ENCODE data around the gene CMAS.
"Not testable (repeated sequence)": the region's sequence is repeated elsewhere in the genome, so short reads cannot be mapped to it uniquely, and the experiment has no call there.

Gene CMAS

DNA sequence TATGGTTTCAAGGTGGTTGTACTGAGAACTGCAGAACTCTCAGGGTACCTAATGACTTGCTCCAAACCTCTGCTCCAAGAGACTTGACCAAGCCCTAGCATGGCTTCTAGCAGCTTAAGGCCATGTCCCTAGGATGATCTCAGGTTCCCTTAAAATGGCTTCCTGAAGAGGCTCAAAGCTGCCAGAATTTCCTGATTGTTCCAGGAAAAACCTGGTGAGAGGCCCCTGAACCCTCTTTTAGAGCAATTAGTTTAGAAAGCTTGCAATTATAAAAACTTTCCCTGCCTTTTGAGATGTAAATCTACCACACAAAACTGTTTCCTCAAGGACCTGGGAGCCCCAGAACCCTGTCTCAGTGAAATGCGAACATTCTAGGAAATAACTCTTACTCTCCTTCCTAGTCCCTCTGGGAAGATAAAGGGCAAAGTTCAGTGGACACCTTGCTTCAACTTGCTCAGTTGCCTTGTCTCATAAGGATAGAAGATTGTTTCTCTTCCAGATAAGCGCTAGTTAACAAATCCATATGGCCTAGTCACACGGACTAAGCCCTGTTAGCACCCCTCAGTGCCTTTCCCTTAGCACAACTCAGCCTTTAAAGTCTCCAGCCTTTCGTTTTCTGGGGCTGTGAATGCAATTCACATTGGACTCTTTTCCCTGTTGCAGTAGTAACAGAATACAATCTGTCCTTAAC lies 2.5 kb downstream of the CMAS start:
- no peak for DNase-seq

DNA sequence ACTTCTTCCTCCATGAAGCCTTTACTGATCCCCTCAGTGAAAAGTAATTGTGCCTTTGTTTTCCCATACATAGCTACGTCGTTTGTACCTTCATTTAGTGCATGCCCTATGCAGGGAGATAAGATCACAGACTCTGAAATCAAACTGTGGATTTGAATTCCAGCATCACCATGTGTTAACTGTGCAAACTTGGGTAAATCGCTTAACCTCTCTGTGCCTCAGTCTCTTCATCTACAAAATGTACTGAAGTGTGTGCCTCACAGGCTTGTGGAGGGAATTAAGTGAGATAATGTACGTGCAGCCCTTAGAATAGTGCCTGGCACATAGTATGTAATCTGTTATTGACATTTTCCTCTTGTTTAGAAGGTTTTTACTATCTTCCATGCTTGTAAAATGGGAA lies 4.1 kb downstream of the CMAS start:
- no peak for DNase-seq

DNA sequence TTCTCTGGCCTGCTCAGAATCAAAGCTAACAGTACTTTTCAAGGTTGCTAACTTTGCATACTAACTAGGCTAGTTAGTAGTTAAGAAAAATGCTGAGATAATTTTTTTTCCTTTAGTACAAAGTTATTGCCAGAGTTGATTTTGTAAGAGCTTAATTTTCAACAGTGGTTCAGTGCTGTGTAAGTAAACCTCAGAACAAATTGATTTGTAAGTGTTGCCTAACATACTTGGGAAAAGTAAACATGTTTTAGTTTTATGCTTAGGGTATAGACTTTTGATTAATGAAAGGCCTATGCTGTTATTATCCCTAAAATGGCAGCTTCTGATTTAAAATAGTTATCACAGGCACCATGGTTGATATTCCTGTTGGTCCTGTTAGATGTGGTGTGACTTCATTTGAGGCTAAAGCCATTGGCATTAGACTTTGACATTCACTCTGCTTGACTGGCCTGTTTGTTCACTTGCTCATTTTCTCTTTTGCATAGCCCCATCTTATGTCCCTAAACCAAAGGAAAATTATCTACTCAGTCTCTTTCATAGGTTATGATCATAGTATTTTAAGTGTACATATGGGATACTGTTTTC lies 5.2 kb downstream of the CMAS start:
- DNase-seq: no peak

DNA sequence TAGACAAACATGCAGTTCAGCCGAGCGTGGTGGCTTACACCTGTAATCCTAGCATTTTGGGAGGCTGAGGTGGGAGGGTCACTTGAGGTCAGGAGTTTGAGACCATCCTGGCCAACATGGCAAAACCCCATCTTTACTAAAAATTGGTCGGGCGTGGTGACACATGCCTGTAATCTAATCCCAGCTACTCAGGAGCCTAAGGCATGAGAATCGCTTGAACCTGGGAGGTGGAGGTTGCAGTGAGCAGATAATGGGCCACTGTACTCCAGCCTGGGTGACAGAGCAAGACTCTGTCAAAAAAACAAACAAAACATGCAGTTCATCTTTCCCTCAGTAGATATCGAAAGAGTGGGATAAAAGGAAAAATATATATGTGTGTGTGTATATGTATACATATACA lies 7.0 kb downstream of the CMAS start:
- not testable (repeated sequence) for DNase-seq

DNA sequence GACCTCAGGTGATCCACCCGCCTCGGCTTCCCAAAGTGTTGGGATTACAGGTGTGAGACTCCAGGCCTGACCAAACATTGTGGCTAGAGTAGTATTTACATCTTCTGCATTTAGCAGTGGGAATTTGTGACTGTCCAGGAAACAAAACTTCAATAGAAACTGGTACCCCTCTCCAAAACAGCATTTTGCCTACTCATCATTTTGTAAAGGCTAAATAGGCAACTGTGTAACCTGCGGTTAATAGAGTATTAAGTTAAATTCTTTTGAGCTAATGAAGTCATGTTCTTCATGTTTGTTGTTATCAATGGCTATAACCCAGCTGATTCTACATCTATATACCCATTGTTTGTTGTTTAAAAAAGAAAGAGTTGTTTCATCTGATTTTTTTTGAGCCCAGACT lies 8.1 kb downstream of the CMAS start:
- DNase-seq: no peak

DNA sequence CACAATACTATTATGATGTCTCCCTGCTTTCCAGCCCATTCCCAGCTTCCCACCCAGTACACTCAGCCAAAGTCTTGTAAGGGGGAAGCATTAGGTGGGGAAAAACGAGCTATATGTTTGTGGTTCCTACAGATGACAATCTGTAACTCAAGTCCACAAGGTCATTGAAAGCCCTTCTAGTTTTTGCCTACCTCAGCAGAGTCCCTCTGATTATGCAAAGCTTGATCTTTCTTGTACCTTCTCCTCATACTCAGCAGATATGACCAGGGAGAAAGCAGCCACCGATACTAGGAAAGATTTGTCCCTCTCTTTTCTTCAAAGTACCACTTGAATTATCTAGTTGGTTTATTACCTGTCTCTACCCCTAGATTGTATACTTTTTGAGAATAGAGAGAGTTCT lies 10.6 kb downstream of the CMAS start:
- no peak for DNase-seq

DNA sequence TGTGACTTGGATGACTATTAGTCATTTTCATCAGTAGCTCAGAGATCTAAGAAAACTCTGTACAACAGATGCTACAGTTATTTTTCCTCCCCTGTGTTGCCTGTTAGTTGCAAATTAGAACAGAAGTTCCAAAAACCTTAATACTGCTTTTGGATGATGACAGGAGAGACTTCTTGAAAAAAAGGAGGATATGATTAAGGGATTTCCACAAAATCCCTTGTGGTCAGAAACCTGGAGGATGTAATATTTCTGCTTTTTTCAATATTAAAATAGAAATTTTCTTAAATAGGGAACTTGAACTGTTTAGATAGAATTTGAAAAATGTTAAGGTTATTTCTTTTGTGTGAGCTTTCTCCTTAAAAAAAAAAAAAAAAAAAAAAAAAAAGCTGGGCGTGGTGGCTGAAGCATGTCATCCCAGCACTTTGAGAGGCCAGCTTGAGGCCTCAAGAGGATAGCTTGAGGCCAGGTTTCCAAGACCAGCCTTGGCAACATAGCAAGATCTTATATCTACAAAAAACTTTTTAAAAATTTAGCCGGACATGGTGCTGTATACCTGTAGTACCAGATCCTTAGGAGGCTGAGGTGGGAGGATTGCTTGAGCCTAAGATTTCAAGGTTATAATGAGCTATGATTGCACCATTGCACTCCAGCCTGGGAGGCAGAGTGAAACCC lies 14.1 kb downstream of the CMAS start:
- DNase-seq: no peak

DNA sequence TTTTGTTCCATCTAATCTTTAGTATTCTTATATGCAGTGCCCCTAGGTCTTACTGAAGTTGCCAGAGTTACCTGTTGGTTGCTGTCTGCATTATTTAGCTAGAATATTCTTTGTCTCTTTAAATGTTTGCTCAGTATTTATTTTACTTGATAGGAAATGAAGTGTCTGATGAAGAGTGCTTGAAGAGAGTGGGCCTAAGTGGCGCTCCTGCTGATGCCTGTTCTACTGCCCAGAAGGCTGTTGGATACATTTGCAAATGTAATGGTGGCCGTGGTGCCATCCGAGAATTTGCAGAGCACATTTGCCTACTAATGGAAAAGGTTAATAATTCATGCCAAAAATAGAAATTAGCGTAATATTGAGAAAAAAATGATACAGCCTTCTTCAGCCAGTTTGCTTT lies 18.9 kb downstream of the CMAS start:
- DNase-seq: peak; percentile 24

DNA sequence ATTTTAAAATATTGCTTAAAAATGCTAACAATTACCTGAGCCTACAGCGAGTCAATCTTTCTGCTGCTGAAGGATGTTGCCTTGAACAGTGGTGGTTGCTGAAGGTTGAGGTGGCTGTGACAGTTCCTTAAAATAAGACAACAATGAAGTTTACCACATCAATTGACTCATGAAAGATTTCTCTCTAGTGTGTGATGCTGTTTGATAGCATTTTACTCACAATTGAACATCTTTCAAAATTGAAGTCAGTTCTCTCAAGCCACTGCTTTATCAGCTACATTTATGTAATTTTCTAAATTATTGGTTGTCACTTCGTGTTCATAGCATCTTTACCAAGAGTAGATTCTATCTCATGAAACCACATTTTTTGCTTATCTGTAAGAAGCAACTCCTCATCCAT lies 20.3 kb downstream of the CMAS start:
- no peak for DNase-seq

DNA sequence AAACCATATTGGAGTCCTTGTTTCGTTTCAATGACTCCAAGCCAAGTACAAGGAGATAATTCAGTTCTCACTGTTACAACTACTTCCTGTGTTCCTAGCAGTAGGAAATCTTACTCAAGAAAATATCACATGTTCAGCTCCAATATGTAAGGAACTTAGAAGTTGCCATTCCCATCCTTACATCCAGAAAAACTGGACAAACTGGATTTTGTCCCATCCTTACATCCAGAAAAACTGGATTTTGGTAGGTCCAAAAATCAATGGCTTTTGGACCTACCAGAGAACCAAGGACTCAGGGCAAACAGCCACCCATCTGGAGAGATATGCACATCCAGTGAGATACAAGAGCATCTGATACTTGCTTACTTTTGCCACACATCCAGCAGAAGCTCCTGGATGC lies 23.8 kb downstream of the CMAS start:
- DNase-seq: no peak

DNA sequence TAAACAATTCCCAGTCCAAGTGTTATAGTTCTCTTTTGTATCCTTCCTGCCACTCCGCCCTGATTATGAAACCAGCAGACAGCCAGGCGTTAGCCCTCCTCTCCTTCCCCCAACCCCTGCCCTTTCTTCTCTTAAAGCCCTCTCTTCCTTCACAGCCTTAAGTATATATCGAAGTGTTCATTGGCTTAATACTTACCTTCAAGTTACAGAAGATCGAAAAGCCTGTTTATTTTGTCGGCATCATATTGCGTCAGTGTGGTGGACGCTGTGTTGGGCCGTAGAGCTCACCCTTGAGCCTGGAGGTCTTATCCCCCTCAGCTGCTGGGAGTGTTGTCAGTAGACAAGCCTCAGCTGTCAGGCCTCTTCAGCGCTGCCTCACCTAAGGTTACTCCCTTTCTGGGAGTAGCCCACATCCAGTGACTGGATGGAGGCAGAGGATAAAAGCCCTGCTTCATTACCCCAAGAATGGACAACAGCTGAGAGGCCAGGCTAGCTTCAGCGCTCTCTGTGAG lies 36.2 kb downstream of the CMAS start:
- DNase-seq: no peak

DNA sequence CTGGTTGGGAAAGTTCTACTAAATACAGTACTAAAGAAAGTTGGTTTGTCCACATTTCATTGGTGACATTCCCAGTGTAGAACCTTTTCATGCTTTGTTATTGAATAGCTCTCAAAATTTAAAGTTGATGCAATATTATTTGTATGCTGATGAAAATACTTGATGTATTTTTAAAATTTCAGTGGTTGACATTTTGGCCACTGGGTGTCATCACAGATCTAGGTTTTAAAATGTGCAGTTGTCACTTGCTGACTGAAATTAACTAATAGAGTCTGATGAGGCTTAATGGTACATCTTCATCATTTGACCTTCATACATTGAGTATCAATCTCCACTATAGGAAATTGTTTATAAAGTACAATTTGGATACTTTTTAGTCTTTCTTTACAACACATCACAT lies 37.1 kb downstream of the CMAS start:
- DNase-seq: peak; percentile 40

DNA sequence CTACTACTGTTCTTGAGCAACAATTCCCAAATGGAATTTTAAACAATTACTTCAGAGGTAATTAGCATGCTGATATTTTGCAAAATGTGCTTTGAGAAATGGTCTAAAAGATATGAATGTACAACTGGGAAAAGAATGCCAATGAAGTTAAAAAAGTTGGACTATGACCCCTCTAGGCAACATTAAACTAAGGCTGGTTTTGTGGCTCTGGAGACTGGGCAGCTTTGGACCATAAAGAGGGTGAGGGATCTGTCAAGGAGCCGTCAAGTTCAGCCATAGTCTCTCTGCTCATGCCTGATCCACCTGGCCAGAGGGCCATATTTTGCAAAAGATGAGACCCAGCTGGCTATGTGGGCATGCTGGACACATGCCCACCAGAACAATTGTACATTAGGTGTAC lies 38.8 kb downstream of the CMAS start:
- DNase-seq: no peak

DNA sequence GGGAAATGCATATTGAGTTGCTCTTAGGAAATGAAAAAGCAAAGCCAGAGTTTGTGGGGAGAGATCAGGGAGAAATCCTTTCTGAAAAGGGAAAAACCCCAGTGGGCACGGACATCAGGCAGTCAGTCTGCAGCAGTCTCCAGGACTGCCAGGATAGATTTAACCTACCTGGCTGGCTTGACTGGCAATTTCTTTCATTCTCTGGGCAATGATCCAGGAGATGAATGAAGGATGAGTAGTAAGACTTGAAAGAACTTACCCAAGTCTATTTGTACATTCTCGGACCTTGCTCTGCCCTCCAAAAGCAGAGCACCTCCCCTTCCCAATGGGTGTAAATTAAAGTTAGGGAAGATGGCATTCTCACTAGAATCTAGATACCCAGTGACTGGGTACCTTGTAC lies 42.9 kb downstream of the CMAS start:
- no peak for DNase-seq

DNA sequence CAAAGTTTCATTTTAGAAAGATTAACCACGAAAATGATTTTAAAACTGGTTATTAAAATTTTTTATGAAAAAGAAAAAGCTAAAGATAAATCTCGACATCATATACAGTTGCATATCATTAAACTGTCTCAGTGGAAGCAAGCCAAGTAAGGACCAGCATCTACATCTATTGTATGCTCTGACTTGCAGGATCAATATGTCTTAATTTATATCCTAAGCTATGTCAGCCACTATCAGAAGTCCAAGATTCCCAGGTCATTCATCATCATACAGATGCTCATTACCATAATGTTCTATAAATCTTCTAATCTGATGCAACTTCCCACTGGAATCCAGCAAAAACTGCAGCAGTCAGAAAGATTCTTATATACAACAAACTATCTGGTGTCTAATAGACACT lies 43.5 kb downstream of the CMAS start:
- no peak for DNase-seq

DNA sequence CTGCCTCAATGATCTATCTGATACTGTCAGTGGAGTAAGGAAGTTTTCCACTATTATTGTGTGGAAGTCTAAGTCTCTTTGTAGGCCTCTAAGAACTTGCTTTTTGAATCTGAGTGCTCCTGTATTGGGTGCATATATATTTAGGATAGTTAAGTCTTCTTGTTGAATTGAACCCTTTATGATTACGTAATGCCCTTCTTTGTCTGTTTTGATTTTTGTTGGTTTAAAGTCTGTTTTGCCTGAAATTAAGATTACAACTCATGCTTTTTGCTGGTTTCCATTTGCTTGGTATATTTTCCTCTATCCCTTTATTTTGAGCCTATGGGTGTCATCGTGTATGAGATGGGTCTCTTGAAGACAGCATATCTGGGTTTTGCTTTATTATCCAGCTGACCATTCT lies 53.0 kb downstream of the CMAS start:
- DNase-seq: not testable (repeated sequence)

DNA sequence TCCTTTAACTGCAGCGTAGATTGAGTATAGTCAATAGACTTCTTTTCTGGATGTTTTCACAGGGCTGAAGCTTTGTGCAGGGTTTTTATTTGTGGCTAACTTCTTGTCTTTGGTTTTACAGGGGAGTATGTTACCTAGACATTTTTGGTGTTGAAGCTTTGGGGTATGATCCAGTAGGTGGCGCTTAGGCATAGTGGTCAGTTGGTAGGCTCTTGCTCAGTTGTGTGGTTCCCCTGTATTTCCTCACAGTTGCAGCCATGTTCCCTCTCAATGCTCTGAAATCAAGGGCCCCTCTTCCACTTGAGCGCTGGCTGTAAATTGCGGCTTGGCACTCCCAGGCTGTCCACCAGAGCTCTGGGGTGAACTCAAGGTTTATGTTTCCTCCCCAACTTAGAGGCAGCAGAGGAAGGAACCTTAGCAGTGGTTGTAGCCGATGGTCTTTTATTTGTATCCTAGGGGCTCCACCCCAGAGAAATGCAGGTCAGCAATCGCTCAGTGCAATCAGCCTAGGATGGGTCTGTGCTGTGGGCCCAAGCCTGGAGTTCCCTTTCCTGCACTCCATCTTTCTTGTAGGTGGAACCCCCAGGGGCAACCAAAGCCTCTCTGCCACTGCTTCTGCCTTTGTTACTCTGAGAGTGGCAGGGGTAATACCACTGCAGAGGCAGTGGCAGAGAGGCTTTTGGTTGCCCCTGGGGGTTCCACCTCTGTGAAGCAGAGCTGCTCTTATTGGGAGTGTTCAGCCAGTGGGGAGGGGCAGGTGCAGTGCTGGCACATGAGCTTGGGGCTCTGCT lies 55.1 kb downstream of the CMAS start:
- DNase-seq: peak; percentile 24

DNA sequence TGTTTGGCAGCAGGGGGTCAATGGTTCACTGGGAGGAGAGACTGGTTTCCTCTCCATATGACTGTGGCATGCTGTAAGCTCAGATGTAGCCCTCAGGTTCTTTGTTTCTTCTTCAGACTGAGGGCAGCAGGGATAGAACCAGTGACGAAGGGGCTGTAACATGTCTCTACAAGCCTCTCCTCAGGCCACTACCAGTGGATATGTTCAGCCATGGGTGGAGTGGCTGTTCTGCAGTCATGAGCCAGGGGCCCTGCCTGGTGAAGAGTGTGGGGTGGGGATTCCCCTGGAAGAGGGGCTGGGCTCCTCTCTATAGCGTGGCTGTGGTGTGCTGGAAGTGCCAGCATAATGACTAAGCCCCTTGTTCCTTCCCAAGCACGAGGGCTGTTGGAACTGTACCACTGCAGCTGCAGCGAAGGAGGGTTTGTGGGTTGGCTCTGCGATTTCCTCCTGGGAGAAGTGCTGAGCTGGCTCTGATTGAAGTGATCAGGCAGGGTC lies 55.8 kb downstream of the CMAS start:
- DNase-seq: no peak

DNA sequence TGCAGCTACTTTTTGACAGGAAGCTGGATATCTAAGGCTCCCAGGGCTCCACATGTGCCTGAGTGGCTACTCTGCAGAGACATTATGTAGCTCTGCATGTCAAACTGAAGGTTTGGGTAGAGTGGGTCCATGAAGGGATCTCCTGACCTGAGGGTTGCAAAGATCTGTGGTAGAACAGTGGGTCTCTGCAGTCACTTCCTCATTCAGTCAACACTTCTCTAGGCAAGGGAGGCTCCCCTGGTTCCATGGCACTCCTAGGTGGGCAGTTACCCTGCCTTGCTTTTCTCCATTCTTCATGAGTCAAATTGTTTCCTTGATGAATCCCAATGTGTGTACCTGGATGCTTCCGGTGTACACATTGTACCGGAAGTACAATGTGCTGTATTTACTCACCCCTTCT lies 57.4 kb downstream of the CMAS start:
- no peak for DNase-seq

DNA sequence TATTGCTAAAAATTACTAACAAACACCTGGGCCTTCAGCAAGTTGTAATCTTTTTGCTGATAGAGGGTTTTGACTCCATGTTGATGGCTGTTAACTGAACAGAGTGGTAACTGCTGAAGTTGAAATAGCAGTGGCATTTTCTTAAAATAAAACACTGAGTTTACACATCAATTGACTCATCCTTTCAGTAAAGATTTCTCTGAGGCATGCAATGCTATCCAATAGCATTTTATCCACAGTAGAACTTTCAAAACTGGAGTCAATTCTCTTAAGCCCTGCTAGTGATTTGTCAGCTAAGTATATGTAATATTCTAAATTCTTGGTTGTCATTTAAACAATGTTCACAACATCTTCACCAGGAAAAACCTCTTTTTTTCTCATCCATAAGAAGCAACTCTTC lies 59.5 kb downstream of the CMAS start:
- DNase-seq: no peak

DNA sequence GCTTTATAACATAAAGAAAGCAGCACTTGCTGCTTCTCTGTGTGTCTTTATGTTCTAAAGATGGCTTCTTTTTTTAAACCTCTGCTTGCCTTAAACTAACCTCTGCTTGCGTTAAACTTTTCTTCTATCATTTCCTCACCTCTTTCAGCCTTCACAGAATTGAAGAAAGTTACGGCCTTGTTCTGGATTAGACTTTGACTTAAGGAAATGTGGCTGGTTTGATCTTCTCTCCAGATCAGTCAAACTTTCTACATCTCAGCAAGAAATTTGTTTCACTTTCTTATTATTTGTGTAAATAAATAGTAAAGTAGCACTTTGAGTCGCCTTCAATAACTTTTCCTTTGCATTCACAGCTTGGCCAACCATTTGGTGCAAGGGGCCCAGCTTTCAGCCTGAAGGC lies 64.2 kb downstream of the CMAS start:
- DNase-seq: no peak

Measured in NCI-H345 (cell line).